ENCODE data around the gene DSTN.

Gene DSTN

DNA sequence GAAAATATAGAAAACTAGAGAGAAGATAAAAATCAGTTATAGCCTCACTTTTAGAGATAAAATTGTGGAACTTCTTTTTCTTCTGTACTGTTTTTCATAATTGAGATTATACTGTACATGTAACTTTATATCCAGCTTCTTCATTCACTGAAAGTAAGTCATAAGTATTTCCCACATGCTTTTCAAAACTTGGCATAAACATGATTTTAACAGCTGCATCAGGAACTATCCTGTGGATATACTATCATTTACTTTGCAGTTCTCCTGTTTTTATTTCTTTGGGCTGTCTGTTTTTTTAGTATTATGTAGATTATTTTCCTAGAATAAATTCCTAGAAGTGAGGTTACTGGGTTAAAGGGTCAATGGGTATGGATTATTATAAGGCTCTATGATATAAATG, 14.8 kb downstream of the DSTN start:
- DNase-seq = no peak

DNA sequence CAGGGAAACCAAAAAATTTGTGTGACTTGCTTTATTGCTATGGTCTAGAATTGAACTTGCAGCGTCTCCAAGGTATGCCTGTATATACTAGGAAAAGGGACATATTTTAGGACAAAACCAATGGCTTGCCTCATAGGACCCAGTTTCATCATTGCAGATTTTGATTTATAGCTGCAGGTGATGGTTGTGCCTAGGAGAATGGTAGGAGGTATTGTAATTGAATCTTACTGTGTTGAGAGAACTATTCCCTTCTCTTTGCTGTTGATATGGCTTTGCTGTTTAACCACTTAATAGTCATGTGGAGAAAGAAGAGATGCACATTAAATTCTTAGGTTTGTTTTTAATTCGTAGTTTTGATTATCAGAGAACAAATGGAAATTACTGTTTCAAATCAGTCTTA, 16.4 kb downstream of the DSTN start:
- DNase-seq = no peak

DNA sequence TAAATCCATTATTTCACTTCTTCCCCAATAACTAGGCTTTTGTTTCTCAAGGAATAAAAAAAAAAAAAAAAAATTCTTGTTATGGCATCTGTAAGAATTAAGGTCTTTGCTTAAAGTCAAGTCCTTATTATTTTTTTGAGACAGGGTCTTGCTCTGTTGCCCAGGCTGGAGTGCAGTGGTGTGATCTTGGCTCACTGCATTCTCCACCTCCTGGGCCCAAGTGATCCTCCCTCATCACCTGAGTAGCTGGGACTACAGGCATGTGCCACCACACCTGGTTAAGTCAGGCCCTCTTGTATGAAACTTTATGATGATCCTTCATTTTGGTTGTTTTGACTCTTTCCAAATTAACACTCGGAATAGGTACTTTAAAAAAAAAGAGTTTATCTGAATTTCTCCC, 17.3 kb downstream of the DSTN start:
- no peak for DNase-seq

GRCh38 chr20:17587824-17588223, 17.9 kb downstream of the DSTN start:
- no peak for DNase-seq

DNA sequence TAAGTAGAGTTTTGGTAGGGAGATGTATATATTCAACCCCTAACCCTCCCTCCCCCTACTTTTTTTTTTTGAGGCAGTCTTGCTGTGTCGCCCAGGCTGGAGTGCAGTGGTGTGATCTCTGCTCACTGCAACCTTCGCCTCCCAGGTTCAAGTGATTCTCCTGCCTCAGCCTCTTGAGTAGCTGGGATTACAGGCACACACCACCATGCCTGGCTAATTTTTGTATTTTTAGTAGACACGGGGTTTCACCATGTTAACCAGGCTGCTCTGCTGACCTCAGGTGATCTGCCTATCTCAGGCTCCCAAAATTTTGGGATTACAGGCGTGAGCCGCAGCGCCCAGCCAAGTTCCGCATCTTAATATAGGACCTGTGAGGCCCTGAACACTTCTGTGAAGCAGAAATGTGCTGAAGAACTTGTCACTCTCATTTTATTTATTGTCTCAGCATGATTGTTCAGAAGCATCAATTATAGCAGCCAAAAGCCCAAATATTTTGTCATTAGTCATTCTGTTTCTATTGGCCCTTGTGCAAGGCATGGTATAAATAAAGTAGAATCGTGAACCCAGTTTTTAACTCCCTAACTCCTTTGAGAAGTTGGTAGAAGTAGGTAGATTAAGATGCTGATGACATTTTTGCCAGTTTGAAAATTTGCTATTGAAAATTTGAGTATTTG, 19.4 kb downstream of the DSTN start:
- DNase-seq = no peak

- no peak for DNase-seq
Measured at GRCh38 chr20:17590245-17590644, 20.4 kb downstream of the DSTN start.

DNA sequence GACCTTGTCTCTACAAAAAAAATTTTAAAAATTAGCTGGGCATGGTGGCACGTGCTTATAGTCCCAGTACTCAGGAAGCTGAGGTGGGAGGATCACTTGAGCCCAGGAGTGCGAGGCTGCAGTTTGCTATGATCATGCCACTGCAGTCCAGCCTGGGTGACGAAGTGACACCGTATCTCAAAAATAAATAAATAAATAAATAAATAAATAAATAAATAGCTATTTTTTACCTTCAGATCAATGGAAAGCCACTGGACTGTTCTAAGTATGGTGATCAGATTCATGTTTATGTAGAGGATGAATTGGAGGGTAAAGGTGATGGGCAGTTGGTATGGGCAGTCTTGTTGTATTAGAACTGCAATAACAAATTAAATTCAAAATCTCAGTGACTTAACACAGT, 24.0 kb downstream of the DSTN start:
- no peak for DNase-seq

- DNase-seq = no peak
Measured at GRCh38 chr20:17594443-17594842, 24.6 kb downstream of the DSTN start.

- no peak for DNase-seq
Measured at GRCh38 chr20:17595856-17596255, 26.0 kb downstream of the DSTN start.

- DNase-seq = no peak
Measured at GRCh38 chr20:17598013-17598550, 28.2 kb downstream of the DSTN start.

DNA sequence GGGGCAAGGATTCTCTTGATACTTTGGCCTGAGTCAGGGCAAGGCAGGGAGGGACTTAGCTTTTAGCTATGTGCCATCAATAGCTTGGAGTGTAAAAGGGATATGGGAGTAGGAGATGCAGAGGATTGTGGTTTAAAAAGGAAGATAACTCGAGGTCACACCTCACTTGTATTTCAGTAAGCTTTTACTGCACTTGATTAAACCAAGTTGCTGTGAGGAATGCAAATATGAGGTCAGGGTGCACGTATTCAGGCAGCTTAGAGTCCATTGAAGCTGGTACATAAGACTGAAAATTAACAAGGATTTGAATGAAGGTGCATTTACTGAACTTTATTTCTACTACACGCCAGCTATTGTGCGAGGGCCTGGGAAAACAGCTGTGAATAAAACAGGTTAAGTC, 32.1 kb downstream of the DSTN start:
- DNase-seq = no peak

- DNase-seq = no peak
Measured at GRCh38 chr20:17602493-17602892, 32.6 kb downstream of the DSTN start.

DNA sequence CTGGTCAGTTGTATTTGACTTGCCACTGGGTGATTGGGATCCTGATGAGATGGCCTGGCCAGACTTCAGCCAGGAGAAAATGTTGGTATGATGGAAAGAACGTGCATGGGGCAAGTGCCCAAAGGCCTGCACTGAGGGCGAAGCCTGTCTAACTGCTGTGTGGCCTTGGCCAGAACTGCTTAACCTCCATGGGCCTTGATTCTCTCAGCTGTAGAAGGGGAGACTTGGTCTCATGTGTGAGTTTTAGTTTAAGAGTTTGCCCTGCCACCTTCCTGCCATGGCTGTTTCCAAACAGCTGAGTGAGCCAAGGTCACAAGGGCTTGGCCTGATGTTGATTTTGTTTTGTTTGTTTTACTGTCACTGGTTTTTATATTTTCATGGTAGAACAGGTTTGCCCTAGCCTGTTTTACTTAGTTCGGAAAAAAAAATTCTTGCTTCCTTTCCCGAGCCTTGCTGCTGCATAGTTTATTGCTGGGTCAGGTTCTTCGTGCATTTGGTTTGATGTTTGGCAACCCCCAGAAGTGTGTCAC, 35.3 kb downstream of the DSTN start:
- DNase-seq = no peak

DNA sequence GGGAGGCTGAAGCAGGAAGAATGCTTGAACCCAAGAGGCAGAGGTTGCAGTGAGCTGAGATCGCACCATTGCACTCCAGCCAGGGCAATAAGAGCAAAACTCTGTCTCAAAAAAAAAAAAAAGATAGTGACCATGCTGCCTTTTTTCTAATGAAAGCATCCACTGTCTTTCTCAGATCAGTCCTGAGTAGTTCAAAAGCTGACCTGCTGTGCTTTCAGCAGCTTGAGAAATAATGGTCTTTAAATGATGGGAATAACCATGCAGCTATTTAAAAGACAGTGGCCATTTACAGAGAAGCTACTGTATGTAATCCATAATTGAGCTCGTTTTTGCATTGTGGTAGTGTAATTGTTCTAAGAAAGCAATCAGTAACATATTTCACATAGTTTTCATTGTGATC, 36.1 kb downstream of the DSTN start:
- no peak for DNase-seq

DNA sequence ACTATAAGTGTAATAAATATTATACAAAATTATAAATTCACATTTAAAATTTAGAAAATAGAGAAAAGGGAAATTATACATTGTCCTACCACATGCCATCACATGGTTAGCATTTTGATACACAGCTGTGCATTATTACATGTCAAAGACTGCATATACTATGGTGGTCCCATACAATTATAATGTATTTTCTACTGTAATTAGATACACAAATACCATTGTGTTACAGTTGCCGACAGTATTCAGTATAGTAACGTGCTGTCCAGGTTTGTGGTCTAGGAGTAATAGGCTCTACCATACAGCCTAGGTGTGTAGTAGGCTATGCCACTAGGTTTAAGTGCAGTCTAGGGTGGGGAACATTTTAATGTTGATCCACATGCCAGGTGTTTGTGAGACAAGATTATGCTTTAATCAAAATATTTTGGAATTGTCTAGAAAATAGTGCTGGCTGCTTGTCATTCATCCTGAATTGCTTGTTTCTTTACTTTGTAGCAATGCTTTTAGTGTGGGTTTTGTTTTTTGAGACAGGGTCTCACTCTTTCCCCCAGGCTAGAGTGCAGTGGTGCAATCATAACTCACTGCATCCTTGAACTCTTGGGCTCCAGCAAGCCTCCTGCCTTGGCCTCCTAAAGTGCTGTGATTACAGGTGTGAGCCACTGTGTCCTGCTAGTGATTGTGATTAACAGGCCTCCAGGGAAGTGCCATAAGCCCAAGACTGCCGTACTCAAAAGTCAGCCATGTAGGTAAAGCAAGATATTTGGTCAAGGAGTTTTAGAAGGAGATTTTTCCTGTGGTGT, 39.0 kb downstream of the DSTN start:
- DNase-seq = no peak

DNA sequence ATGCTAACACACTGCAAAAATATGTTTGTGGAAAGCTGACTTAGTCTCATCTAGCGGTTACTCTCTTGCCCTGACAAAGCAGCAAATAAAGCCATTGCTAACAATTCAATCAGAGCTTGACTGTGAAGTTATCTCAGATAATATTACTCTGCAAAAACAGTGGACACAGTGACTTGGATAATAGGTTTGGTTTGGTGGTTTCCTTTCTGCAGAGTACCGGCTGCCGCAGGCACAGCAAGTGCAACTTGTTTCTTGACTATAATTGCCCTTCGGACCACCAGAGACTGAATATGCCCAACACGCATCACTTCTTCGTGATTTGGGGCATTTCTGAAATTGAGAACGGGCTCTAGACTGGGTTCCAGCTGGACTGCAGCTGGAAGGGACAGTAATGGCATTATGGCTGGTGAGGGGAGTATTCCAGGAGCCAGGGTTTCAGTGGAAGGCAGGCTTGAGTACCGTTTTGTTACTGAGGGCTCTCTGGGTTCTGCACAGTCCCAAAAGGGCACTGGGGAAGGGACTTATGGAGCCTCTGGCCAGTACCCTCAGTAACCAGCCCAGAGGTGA, 40.0 kb downstream of the DSTN start:
- DNase-seq = no peak

DNA sequence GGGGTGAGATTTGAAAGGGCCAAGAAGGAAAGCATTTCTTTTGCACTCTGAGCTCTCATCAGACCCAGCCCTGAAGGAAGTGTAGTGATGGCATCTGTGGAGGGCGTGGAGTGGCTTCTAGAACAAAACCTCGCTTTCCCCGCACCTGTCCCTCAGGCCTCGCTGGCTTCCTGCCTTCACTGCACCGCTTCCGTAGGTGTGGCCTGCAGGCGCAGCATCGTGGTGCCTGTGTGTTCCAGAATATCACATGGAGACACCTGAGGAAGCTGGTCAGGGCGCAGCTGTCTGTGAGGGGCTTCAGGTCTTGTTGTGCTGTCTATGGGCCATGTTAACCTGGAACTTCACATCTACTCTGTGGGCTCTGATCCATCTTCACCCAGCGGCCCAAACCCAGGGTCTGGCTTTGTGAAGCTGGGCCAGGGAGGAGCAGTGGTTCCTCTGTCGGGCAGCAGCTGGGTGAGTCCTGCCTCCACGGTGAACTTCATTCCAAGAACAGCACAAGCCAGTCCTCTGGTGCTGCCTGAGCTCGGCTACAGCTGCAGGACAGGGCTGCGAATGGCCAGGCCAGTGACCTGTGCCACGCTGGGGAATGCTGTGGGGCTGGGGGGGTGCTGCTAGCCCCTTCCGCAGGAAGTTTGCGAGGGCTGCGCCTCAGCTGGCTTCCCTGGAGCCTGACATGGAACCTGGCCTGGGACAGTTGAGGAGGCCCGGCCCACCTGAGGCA, 40.9 kb downstream of the DSTN start:
- peak; percentile 79 for DNase-seq

- peak; percentile 32 for DNase-seq
Measured at GRCh38 chr20:17611290-17611539, 41.3 kb downstream of the DSTN start.

GRCh38 chr20:17611540-17612286, 41.8 kb downstream of the DSTN start:
- DNase-seq = no peak

- peak; percentile 53 for DNase-seq
Measured at GRCh38 chr20:17612287-17612991, 42.6 kb downstream of the DSTN start.

GRCh38 chr20:17612992-17613327, 43.1 kb downstream of the DSTN start:
- no peak for DNase-seq

Measured in CD4-positive, alpha-beta T cell treated with Interleukin-17A for 4 hours (primary cell).